Measurements from ENCODE around the gene POMT1. TPM values are rescaled to one million over a fixed set of nuclear protein-coding genes. Genes with fewer than 3 reads are reported as not detected.

POMT1 gene
- total RNA-seq, 2 donors from 2014 or later, result 13.7 to 16.4 TPM

- no peak overlapping the region for H3K27ac ChIP-seq
- no peaks in the 10 kb centered on the region for H3K9me3 ChIP-seq
- DNase-seq (ENCODE audit: low spot score), result no peak
- no peaks in the 10 kb centered on the region for H3K27me3 ChIP-seq
- TF ChIP-seq, protein P1, sequence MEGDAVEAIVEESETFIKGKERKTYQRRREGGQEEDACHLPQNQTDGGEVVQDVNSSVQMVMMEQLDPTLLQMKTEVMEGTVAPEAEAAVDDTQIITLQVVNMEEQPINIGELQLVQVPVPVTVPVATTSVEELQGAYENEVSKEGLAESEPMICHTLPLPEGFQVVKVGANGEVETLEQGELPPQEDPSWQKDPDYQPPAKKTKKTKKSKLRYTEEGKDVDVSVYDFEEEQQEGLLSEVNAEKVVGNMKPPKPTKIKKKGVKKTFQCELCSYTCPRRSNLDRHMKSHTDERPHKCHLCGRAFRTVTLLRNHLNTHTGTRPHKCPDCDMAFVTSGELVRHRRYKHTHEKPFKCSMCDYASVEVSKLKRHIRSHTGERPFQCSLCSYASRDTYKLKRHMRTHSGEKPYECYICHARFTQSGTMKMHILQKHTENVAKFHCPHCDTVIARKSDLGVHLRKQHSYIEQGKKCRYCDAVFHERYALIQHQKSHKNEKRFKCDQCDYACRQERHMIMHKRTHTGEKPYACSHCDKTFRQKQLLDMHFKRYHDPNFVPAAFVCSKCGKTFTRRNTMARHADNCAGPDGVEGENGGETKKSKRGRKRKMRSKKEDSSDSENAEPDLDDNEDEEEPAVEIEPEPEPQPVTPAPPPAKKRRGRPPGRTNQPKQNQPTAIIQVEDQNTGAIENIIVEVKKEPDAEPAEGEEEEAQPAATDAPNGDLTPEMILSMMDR (IDR thresholded peaks at IDR 0.05), result no peak
- H3K4me3 ChIP-seq, result no peak overlapping the region
- H3K4me1 ChIP-seq, result no peaks in the 10 kb centered on the region
- peaks cover 100% of the 10 kb centered on the region for H3K36me3 ChIP-seq
These were observed 10.6 kb upstream of the POMT1 start for GRCh38 chr9:131492070-131492469.

DNA sequence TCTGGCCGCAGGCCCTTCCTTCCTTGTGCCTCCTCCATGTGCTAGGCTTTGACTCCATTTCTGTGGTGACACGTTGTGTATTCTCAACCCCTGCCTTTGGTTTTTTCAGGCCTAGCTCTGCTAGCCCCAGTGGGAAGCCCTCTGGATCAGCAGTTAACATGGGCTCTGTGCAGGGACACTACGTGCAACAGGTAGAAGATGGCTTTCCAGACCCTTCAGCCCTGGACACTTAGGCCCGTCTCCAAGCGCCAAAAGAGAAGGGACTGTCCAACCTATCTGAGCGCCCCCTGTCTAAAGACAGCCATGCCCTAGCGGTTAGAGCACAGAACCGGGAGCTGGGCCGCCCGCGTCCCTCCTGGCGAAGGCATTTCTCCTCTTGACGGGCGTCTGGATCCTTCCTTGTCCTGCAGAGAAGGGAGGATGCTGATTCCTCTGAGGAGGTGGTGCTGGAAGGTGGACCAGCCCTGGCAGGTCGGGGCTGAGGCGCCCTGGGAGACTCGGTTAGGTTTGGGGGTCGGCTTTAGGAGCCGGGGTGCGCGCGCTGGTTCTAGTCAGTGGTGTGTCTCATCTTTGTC lies 8.3 kb upstream of the POMT1 start:
- H3K9me3 ChIP-seq, result no peaks in the 10 kb centered on the region
- no peak for DNase-seq (ENCODE audit: low spot score)
- H3K4me1 ChIP-seq, result no peaks in the 10 kb centered on the region
- H3K27ac ChIP-seq, result no peak overlapping the region
- peaks cover 94% of the 10 kb centered on the region for H3K36me3 ChIP-seq
- TF ChIP-seq, protein P1 (IDR thresholded peaks at IDR 0.05), result no peak
- H3K27me3 ChIP-seq, result no peaks in the 10 kb centered on the region
- no peak overlapping the region for H3K4me3 ChIP-seq

- H3K4me3 ChIP-seq, result no peak overlapping the region
- TF ChIP-seq, protein P1 (IDR thresholded peaks at IDR 0.05), result no peak
- H3K27ac ChIP-seq, result no peak overlapping the region
- H3K4me1 ChIP-seq, result no peaks in the 10 kb centered on the region
- H3K9me3 ChIP-seq, result no peaks in the 10 kb centered on the region
- DNase-seq (ENCODE audit: low spot score), result no peak
- no peaks in the 10 kb centered on the region for H3K27me3 ChIP-seq
- H3K36me3 ChIP-seq, result peaks cover 86% of the 10 kb centered on the region
These were observed 6.9 kb upstream of the POMT1 start for GRCh38 chr9:131495785-131496184.

DNA sequence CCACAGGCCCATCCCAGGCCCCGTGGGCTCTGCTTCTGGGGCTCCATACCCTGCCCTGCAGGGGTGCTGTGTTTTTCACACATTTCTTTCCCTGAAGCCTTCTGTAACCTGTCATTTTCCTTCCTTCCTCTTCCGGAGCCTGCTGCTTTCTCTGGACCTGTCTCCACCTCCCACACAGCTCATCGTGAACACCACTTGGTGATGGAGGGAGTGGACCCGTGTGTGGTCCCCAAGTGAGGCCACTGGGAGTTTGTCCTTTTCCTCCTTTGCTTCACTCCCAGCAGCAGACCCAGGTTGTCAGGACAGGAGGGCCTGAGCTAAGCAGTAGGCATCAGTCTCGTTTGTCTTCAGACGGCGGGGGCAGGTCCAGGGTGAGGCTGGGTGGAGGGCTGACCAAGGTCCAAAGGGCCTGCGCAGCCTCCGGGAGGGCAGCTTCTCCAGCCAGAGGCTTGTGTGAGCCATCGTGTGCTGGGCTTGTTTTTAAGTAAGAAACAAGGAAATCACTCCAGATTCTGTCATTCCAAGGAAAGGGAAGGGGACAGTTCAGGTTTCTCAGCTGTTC lies 5.8 kb upstream of the POMT1 start:
- H3K27ac ChIP-seq, result no peak overlapping the region
- peaks cover 0 to 6% of the 10 kb centered on the region in 2 donors for H3K4me1 ChIP-seq
- TF ChIP-seq, protein P1 (IDR thresholded peaks at IDR 0.05), result no peak
- no peak overlapping the region for H3K4me3 ChIP-seq
- peaks cover 75% of the 10 kb centered on the region for H3K36me3 ChIP-seq
- no peak for DNase-seq (ENCODE audit: low spot score)
- H3K9me3 ChIP-seq, result no peaks in the 10 kb centered on the region
- no peaks in the 10 kb centered on the region for H3K27me3 ChIP-seq

- H3K4me1 ChIP-seq, result peaks cover 0 to 21% of the 10 kb centered on the region in 2 donors
- H3K36me3 ChIP-seq, result peaks cover 51% of the 10 kb centered on the region
- DNase-seq (ENCODE audit: low spot score), result no peak
These were observed 3.4 kb upstream of the POMT1 start for GRCh38 chr9:131499254-131499767.

More at GRCh38 chr9:131499254-131499767, 3.4 kb upstream of the POMT1 start:
- no peak overlapping the region for H3K4me3 ChIP-seq
- H3K9me3 ChIP-seq, result no peaks in the 10 kb centered on the region
- H3K27ac ChIP-seq, result no peak overlapping the region
- H3K27me3 ChIP-seq, result no peaks in the 10 kb centered on the region
- TF ChIP-seq, protein P1 (IDR thresholded peaks at IDR 0.05), result no peak

Data from right atrium auricular region (tissue), 2 donors.